DMS114 treated with DMSO at 0.1 percent for 48 hours (cell line): ENCODE results near the gene SCN1B.

Experiments
- DNase-seq: peaks from one replicate; lab custom pipeline; 2025; ENCODE audit not compliant: unreplicated experiment; lab: John Stamatoyannopoulos, UW

The SCN1B gene

GRCh38 chr19:35052599-35053190 is 22.4 kb downstream of the SCN1B start:
- DNase-seq = no peak

DNA sequence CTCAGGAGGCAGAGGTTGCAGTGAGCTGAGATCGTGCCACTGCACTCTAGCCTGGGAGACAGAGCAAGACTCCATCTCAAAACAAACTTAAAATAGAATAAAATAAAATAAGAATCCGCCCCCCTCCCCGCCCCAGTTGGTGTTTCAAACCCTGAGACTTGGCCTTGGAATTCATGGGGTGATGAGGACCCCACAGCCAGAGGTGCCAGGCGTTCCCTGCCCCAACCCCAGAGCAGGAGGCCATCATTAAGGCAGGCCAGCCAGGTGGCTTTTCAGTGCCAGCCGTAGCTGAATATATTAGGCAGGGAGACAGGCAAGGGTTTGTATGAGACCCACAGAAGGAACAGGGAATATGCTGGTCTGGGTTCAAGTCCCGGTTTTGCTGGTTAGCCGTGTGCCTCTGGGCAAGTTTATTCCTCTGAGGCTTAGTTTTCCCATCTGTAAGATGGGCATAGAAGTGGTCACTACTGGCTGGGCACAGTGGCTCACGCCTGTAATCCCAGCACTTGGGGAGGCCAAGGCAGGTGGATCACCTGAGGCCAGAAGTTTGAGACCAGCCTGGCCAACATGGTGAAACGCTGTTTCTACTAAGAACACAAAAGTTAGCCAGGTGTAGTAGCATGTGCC is 23.5 kb downstream of the SCN1B start:
- DNase-seq = no peak

DNA sequence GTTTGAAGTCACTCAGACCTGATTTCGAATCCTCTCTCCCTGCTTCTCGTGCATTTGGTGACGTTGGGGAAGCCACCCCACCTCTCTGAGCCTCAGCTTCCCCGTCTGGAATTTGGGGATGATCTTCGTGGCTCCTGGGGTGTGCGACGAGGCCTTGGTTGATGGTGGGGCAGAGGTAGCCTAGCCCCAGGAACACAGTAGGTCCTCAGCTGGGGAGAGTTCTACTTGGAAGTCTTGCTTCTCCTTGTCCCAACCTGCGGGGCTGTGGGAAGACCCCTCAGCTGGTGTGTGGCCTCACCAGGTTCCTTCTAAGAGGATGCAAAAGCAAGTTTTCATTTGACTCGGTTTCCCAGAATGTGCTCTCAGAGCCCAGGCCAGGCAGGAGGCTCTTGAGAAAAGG is 24.4 kb downstream of the SCN1B start:
- DNase-seq = no peak

- DNase-seq = no peak
Observed at GRCh38 chr19:35055715-35056179, 25.5 kb downstream of the SCN1B start.

DNA sequence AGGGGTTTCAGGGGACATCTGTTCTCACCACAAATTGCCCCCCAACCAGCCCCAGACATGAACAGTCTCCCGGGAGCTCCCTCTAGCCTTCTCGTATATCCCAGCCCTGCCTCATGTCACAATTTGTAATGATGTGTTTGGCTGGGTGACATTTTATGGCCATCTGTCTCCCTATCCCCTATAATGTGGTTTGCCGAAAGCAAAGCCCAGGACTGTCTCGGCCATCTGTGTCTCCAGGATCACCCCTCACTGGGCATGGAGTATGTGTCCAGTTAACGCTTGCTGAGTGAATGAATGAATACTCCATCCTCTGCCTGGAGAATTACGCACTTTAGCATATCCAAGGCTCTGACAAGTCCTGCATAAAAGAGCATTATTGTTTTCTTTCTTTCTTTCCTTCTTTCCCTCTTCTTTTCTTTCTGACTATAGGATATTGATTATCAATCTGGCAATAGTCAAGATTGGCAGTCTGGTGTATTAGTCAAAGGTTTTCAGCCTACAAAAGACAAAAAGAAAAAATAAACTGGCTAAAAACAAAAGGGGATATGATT is 26.3 kb downstream of the SCN1B start:
- no peak for DNase-seq

DNA sequence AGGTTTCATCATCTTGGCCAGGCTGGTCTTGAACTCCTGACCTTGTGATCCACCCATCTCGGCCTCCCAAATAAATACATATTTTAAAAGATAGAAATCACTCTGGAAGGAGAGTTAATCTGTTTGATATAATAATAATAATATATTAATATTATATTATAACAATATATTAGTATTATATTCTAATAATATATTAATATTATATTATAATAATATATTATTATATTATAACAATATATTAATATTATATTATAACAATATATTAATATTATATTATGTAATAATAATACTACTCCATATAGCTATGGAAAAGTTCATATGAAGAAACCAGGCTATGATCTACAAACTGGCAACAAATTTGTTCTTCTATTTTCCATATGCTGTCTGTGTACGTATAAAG is 28.1 kb downstream of the SCN1B start:
- no peak for DNase-seq

DNA sequence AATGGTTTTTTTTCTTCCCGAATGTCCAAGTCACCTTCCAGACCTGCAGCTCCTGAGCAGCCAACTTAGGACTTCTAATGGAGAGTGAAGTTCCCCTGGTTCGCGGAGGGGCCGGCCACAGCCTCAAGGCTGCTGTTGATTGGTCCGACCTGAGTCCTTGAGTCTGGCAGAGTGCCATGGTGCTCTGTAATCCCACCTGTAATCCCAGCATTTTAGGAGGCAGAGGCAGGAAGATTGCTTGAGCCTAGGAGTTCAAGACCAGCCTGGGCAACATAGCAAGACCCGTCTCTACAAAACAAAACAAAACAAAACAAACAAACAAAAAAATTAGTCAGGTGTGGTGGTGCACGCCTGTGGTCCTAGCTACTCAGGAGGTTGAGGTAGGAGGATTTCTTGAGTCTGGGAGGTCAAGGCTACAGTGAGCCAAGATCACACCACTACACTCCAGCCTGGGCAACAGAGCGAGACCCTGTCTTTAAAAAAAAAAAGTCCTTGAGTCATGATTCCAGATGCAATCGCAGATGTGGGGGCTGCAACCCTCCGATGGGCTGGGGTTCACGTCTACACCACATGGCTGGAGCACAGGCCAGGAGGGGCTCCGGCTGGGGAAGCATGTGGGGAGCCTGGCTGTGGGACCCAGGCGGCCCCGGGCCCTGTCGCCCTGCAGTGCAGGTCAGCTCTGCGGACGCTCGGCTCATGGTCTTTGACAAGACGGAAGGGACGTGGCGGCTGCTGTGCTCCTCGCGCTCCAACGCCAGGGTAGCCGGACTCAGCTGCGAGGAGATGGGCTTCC is 28.9 kb downstream of the SCN1B start:
- DNase-seq = no peak

DNA sequence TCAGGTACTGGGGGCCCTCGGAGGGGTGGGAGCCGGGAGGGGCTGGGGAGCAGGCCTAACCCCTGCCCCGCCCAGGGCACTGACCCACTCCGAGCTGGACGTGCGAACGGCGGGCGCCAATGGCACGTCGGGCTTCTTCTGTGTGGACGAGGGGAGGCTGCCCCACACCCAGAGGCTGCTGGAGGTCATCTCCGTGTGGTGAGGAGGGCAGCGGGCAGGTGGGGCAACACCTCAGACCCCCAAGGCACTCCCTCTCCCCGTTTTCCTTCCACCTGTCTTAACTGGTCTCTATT is 29.5 kb downstream of the SCN1B start:
- no peak for DNase-seq

GRCh38 chr19:35060160-35060855 is 30.0 kb downstream of the SCN1B start:
- no peak for DNase-seq

DNA sequence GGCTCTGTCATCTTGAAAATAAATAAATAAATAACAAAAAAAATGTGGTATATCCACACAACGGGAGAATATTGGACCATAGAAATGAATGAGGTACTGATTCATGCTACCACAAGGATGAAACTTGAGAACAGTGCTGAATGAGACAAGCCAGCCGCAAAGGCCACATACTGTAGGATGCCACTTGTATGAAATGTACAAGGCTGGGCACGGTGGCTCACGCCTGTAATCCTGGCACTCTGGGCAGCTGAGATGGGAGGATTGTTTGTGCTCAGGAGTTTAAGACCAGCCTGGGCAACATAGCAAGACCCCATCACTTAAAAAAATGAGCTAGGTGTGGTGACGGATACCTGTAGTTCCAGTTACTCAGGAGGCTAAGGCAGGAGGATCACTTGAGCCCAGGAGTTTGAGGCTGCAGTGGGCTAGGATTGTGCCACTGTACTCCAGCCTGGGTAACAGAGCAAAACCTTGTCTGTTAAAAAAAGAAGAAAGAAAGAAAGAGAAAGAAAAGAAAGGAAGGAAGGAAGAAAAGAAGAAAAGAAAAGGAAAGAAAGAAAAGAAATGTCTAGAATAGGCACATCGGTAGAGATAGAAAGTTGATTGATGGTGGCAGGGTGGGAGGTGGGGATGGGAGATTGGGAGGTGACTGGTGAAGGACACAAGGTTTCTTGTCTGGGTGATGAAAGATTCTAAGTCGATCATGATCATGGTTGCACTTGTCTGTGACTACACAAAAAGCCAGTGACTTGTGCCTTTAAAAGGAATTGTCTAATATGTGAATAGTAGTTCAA is 31.5 kb downstream of the SCN1B start:
- DNase-seq = no peak

GRCh38 chr19:35062942-35063341 is 32.7 kb downstream of the SCN1B start:
- no peak for DNase-seq

DNA sequence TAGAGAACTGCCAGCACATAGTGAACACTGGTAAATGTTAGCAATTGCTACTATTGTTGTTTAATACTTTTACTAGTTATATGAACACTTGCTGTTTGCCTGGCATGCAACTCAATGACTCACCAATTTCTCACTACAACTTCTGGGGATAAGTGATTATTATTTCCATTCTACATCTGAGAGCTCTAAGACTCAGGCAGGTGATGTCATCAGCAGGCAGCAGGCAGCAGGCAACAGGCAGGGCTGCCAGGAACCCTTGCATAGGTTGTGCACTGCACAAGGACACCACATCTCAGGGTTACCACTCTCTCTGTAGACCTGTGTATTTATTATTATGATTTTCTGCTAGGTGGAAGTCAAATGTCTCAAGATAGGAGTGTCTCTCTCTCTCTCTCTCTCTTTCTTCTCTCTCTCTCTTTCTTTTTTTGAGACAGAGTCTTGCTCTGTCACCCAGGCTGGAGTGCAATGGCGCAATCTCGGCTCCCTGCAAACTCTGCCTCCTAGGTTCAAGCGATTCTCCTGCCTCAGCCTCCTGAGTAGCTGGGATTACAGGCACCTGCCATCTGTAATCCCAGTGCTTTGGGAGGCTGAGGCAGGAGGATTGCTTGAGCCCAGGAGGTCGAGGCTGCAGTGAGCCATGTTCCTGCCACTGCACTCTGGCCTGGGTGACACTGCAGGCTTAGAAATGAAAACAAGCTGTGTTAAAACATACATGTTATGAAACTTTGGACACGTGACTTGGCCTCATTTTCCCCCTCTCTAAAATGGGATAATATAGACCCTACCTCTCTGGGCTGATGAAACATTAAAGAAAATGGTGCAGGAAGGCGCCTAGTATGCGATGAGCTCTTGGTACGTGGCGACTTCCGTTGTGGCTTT is 33.9 kb downstream of the SCN1B start:
- DNase-seq = no peak

- no peak for DNase-seq
Observed at GRCh38 chr19:35065574-35065973, 35.3 kb downstream of the SCN1B start.

GRCh38 chr19:35066121-35066520 is 35.9 kb downstream of the SCN1B start:
- no peak for DNase-seq

GRCh38 chr19:35066691-35067563 is 36.7 kb downstream of the SCN1B start:
- peak; percentile 47 for DNase-seq

- no peak for DNase-seq
Observed at GRCh38 chr19:35068941-35069634, 38.8 kb downstream of the SCN1B start.

GRCh38 chr19:35069696-35070095 is 39.4 kb downstream of the SCN1B start:
- no peak for DNase-seq

GRCh38 chr19:35070471-35070870 is 40.2 kb downstream of the SCN1B start:
- DNase-seq = no peak
